Loucy (cell line): Measurements from ENCODE around the gene CCDC149.

Experiments used
- H2AFZ ChIP-seq: fragments of 200-600 bp; sonication (generic); 2 replicates; pipeline ENCODE4 v1.6.0; 2016; ENCODE audit warnings: antibody characterized with exemption, mild to moderate bottlenecking, low read length, moderate library complexity
- H3F3A ChIP-seq: fragments of 200-600 bp; 2 replicates; pipeline ENCODE4 v1.6.0; 2016; ENCODE audit warnings: antibody characterized with exemption, low read depth, mild to moderate bottlenecking
- H3K27me3 ChIP-seq: fragments of 200-600 bp; sonication (generic); 2 replicates; pipeline ENCODE4 v1.6.1; 2014; ENCODE audit warnings: low read length, mild to moderate bottlenecking; ENCODE audit not compliant: insufficient read depth, poor library complexity, severe bottlenecking
- H3K36me3 ChIP-seq: fragments of 200-600 bp; sonication (generic); 2 replicates; pipeline ENCODE4 v1.6.1; 2016; ENCODE audit warnings: low read length; ENCODE audit not compliant: insufficient read depth
- H3K4me1 ChIP-seq: fragments of 200-600 bp; sonication (generic); 2 replicates; pipeline ENCODE4 v1.5.1; 2014; ENCODE audit warnings: low read length, mild to moderate bottlenecking; ENCODE audit not compliant: insufficient read depth, poor library complexity, severe bottlenecking
- H3K4me2 ChIP-seq: fragments of 200-600 bp; sonication (generic); 2 replicates; pipeline ENCODE4 v1.6.0; 2014; ENCODE audit warnings: antibody characterized with exemption, low read length, low read depth, mild to moderate bottlenecking; ENCODE audit not compliant: poor library complexity, severe bottlenecking
- H3K4me3 ChIP-seq: fragments of 200-600 bp; sonication (generic); 2 replicates; pipeline ENCODE4 v1.5.1; 2014; ENCODE audit warnings: low read length, mild to moderate bottlenecking, mixed read lengths; ENCODE audit not compliant: poor library complexity, severe bottlenecking
- H3K79me2 ChIP-seq: fragments of 200-600 bp; sonication (generic); 2 replicates; pipeline ENCODE4 v1.6.1; 2014; ENCODE audit warnings: low read length; ENCODE audit not compliant: insufficient read depth
- H3K9ac ChIP-seq: fragments of 200-600 bp; sonication (generic); 2 replicates; pipeline ENCODE4 v1.6.0; 2014; ENCODE audit warnings: mild to moderate bottlenecking, low read depth, low read length, moderate library complexity; ENCODE audit not compliant: poor library complexity, severe bottlenecking
- H3K9me2 ChIP-seq: fragments of 200-600 bp; sonication (generic); replicated peaks from 2 replicates; pipeline ENCODE4 v1.6.1; 2016; ENCODE audit warnings: low read depth, low read length, mixed read lengths
- H3K9me3 ChIP-seq: fragments of 200-600 bp; sonication (generic); 2 replicates; pipeline ENCODE4 v1.6.1; 2014; ENCODE audit warnings: mild to moderate bottlenecking, antibody characterized with exemption, low read length, low read depth; ENCODE audit not compliant: insufficient read depth
- H4K20me1 ChIP-seq: fragments of 200-600 bp; sonication (generic); 2 replicates; pipeline ENCODE4 v1.6.0; 2014; ENCODE audit warnings: antibody characterized with exemption, low read length, mild to moderate bottlenecking; ENCODE audit not compliant: insufficient read depth, poor library complexity, severe bottlenecking
- CTCF ChIP-seq: fragments of 200-600 bp; sonication (generic); conservative IDR thresholded peaks from 2 replicates; pipeline ENCODE4 v1.5.1; 2014; ENCODE audit warnings: mild to moderate bottlenecking, antibody characterized with exemption, low read length
- EZH2phosphoT487 ChIP-seq: fragments of 200-600 bp; IDR thresholded peaks from 2 replicates; pipeline ENCODE4 v1.6.1; 2018; ENCODE audit warnings: antibody characterized with exemption, mild to moderate bottlenecking, moderate library complexity, borderline replicate concordance

The CCDC149 gene

GRCh38 chr4:24894846-24895245, 18.0 kb downstream of the CCDC149 start:
- no peaks in the 10 kb centered on the region for H3K9me2 ChIP-seq
- no peaks in the 10 kb centered on the region for H3K79me2 ChIP-seq
- H3K4me1 ChIP-seq: no peaks in the 10 kb centered on the region
- no peak overlapping the region for H3K4me2 ChIP-seq
- no peak overlapping the region for H2AFZ ChIP-seq
- H3K4me3 ChIP-seq: no peak overlapping the region
- no peaks in the 10 kb centered on the region for H4K20me1 ChIP-seq
- TF ChIP-seq EZH2phosphoT487: no peak
- no peak for TF ChIP-seq CTCF
- H3K9me3 ChIP-seq: no peaks in the 10 kb centered on the region
- no peaks in the 10 kb centered on the region for H3K27me3 ChIP-seq
- no peak overlapping the region for H3K9ac ChIP-seq
- no peaks in the 10 kb centered on the region for H3F3A ChIP-seq
- no peaks in the 10 kb centered on the region for H3K36me3 ChIP-seq

GRCh38 chr4:24894243-24894642, 18.6 kb downstream of the CCDC149 start:
- Histone ChIP-seq H3F3A (no peaks in the 10 kb centered on the region), H3K27me3 (no peaks in the 10 kb centered on the region)

GRCh38 chr4:24892778-24893177, 20.1 kb downstream of the CCDC149 start:
- Histone ChIP-seq H3K9me3 (no peaks in the 10 kb centered on the region), H3K4me3 (no peak overlapping the region), H3K27me3 (no peaks in the 10 kb centered on the region), H3K4me2 (no peak overlapping the region), H2AFZ (no peak overlapping the region), H3K79me2 (no peaks in the 10 kb centered on the region), H3F3A (no peaks in the 10 kb centered on the region), H3K4me1 (no peaks in the 10 kb centered on the region), H4K20me1 (no peaks in the 10 kb centered on the region), H3K9me2 (no peaks in the 10 kb centered on the region), H3K9ac (no peak overlapping the region), H3K36me3 (no peaks in the 10 kb centered on the region)
- no peak for TF ChIP-seq EZH2phosphoT487
- TF ChIP-seq CTCF: no peak

More at GRCh38 chr4:24894243-24894642, 18.6 kb downstream of the CCDC149 start:
- no peak overlapping the region for H3K4me2 ChIP-seq
- no peaks in the 10 kb centered on the region for H3K9me3 ChIP-seq
- H3K4me1 ChIP-seq: no peaks in the 10 kb centered on the region
- no peaks in the 10 kb centered on the region for H3K79me2 ChIP-seq
- no peak overlapping the region for H3K9ac ChIP-seq
- no peak overlapping the region for H3K4me3 ChIP-seq
- no peak for TF ChIP-seq CTCF
- TF ChIP-seq EZH2phosphoT487: no peak
- H3K36me3 ChIP-seq: no peaks in the 10 kb centered on the region
- H3K9me2 ChIP-seq: no peaks in the 10 kb centered on the region
- H2AFZ ChIP-seq: no peak overlapping the region
- no peaks in the 10 kb centered on the region for H4K20me1 ChIP-seq
